C4-2B (cell line): ENCODE measurements around the gene SH3PXD2B.

Source experiments
- H3K27ac ChIP-seq: fragments of 450-650 bp; 2 replicates; pipeline ENCODE4 v1.5.1; 2017
- ZFX ChIP-seq: fragments of 450-650 bp; IDR thresholded peaks from 2 replicates; pipeline ENCODE4 v1.6.1; 2017
- TF ChIP-seq, protein P1 (sequence below): fragments of 450-650 bp; conservative IDR thresholded peaks from 2 replicates; pipeline ENCODE4 v1.5.1; 2017; ENCODE audit warnings: mild to moderate bottlenecking

Gene SH3PXD2B

DNA sequence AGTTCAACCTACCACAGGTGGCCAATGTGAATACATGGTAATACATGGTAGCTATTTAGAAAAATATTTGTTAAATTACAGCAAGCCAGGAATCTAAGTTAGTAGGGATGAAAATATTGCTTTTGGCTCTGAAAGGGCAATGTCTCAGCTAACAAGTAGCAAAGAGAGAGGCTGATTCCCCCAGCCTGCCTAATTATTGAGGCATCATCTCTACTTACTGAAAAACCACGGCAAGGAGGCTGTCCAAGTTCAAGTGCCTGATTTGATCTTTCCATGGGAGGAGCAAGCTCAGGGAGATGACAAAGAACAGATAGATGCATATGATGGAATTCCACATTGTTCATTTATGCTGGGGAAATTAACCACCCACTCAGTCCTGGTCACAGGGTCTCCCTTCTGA, 142.0 kb downstream of the SH3PXD2B start:
- TF ChIP-seq, protein P1, sequence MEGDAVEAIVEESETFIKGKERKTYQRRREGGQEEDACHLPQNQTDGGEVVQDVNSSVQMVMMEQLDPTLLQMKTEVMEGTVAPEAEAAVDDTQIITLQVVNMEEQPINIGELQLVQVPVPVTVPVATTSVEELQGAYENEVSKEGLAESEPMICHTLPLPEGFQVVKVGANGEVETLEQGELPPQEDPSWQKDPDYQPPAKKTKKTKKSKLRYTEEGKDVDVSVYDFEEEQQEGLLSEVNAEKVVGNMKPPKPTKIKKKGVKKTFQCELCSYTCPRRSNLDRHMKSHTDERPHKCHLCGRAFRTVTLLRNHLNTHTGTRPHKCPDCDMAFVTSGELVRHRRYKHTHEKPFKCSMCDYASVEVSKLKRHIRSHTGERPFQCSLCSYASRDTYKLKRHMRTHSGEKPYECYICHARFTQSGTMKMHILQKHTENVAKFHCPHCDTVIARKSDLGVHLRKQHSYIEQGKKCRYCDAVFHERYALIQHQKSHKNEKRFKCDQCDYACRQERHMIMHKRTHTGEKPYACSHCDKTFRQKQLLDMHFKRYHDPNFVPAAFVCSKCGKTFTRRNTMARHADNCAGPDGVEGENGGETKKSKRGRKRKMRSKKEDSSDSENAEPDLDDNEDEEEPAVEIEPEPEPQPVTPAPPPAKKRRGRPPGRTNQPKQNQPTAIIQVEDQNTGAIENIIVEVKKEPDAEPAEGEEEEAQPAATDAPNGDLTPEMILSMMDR: no peak
- no peak for TF ChIP-seq ZFX
- H3K27ac ChIP-seq: no peak overlapping the region

DNA sequence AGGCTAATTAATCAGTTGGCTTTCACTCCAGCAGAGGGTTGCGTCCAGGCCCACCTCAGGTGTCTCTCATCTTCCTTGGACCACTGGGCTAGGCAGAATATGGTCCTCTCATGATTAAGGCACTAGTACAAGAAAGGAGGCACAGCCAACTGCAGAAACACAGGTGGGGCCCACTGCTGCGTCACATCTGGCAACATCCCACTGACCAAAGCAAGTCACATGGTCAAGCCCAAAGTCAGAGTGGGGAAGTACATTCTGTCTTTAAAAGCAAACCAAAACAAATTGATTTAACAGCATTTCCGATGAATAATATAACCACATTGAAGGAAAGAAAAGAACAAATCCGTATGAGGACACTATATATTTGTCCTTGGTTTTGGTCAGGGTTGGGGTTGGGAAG, 142.7 kb downstream of the SH3PXD2B start:
- H3K27ac ChIP-seq: no peak overlapping the region
- TF ChIP-seq, protein P1: no peak
- TF ChIP-seq ZFX: no peak

DNA sequence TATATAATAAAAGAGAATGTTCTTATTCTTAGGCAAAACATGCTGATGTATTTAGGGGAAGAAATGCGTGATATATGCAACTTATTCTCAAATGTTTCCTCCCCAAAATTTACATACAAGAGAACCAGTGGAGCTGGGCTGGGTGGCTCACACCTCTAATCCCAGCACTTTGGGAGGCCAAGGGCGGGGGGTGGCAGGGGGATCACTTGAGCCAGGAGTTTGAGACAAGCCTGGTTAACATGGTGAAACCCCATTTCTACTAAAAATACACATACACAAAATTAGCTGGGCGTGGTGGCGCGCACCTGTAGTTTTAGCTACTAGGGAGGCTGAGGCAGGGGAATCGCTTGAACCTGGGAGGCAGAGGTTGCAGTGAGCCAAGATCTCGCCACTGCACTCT, 143.3 kb downstream of the SH3PXD2B start:
- no peak for TF ChIP-seq ZFX
- TF ChIP-seq, protein P1: no peak
- H3K27ac ChIP-seq: no peak overlapping the region

DNA sequence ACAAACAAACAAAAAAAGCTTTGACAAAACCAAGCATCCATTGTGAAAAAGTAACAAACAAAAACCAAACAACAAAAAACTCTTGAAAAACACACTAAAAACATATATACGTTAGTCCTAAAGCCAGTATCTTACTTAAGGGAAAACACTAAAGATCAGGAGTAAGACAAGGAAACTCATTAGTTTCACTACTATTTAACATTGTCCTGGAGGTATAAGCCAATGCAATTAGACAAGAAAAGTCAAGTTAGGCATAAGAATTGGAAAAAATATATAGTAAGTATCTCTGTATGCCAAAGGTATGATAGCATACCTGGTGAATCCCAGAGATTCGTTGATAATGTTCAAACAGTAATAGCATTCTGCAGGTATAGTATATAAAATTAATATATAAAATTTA, 148.9 kb downstream of the SH3PXD2B start:
- TF ChIP-seq, protein P1: no peak
- no peak for TF ChIP-seq ZFX
- H3K27ac ChIP-seq: no peak overlapping the region

DNA sequence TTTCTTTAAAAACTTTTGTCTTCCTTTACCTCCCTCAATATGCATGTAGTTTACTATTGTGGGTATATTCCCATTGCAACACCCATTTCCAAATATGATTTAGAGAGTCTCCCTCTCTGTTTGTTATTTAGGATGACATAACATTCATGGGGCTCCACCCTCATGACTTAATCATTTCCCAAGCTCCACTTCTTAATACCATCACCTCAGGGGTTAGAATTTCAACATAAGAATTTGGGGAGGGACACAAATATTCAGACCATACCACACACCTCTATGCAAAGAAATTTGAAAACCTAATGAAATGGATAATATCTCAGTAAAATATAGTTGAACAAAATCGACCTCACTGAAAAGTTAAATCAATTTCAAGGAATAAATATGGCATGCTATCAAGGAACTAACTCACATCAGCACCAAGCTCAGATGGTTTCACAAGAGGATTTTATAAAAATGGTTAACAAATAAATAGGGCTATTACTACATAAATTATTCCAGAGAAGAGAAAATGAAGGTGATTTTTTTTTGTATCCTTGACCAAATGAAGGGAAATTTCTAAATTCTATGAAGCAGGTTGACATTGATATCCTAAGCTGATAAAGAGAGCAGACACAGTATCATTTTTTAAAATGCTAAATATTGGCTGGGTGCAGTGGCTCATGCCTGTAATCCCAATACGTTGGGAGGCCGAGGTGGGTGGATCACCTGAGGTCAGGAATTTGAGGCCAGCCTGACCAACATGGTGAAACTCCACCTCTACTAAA, 150.6 kb downstream of the SH3PXD2B start:
- TF ChIP-seq ZFX: no peak
- TF ChIP-seq, protein P1: no peak
- H3K27ac ChIP-seq: no peak overlapping the region

DNA sequence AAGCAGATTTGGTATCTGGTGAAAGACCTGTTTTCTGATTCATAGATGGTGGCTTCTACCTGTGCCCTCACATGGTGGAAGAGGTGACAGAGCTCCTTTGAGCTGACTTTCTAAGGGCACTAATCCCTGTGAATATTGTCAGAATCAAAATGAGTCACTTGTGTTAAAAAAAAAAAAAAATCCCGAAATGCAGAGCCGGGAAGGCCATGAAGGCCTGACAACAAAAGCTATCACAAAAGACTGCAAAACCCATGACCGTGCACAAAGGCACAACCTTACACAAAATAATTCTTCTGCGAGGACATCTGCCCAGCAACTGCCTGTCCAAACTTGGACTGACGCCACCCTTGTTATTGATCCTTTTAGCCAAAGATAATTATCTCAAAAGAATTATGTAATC, 151.2 kb downstream of the SH3PXD2B start:
- H3K27ac ChIP-seq: no peak overlapping the region
- TF ChIP-seq, protein P1: no peak
- TF ChIP-seq ZFX: no peak

DNA sequence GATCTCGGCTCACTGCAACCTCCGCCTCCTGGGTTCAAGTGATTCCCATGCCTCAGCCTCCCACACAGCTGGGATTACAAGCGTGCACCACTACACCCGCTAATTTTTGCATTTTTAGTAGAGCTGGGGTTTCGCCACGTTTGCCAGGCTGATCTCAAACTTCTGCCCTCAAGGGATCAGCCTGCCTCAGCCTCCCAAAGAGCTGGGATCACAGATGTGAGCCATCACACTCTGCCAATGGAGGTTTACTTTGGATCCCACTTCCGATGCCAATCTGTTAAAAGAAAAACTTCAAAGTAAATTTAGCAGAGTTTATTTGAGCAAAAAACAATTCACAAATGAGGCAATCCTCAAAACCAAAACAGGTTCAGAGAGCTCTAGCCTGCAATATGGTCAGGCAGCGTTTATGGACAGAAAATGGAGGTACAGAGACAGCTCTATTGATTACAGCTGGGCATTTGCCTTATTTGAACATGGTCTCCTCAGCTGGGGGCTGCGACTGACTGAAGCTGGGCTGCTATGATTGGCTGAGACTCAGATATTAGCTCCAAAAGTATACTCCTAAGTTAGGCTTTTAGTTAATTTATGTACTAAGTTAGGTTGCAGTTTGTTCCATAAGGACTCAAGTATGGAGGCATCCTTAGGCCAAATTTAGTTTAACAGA, 152.1 kb downstream of the SH3PXD2B start:
- TF ChIP-seq ZFX: no peak
- TF ChIP-seq, protein P1: no peak
- H3K27ac ChIP-seq: no peak overlapping the region
